Effector CD4-positive, alpha-beta T cell (primary cell): ENCODE data around the gene POLR3G.

Experiments
- DNase-seq: peaks from one replicate; pipeline ENCODE4 v3.0.0-alpha.2; 2020

Gene POLR3G

GRCh38 chr5:90554358-90555006 is 79.8 kb downstream of the POLR3G start:
- no peak for DNase-seq

GRCh38 chr5:90555666-90556065 is 81.0 kb downstream of the POLR3G start:
- no peak for DNase-seq

GRCh38 chr5:90557391-90557790 is 82.7 kb downstream of the POLR3G start:
- no peak for DNase-seq

DNA sequence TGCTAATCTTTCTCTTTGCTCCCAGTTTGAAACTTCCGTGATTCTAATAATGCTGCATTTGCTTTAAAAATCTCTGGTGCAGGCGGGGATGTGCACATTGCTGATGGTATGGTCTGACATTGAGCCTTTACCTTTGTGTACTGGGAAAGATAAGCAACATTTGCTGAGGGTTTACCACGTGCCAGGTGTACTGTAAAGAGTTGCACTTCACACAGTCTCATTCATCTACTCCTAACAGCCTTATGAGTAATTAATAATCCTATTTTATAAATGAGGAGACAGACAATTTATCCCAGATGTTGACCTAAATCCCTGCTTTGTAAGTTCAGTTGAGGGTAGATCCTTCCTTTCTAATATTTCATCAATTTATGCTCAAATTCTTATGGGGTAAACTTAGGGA is 83.2 kb downstream of the POLR3G start:
- no peak for DNase-seq

- no peak for DNase-seq
Observed at GRCh38 chr5:90558344-90559192, 83.9 kb downstream of the POLR3G start, which contains the start of gene ADGRV1. ADGRV1 (plus strand) TSS chr5:90558797; CDS start chr5:90558896, 99 bp downstream.

GRCh38 chr5:90560771-90561170 is 86.1 kb downstream of the POLR3G start:
- DNase-seq: no peak

DNA sequence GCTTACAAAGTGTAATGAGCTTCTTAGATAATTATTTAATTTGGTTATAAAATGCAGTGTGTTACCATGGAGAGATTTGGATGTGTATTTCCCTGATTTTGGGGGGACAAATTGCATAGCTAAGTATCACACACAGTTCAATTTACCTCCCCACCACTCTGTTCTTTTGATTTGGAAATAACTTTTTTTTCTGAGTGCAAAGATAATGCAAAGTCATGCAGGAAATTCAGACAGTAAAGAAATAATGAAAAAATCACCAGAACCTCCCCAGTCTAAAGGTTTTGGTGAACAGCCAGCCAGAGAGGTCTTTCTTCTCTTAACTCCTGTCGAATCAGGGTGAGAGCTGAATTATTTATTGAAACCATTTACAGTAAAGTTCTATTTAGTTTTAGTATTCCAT is 87.1 kb downstream of the POLR3G start:
- no peak for DNase-seq

DNA sequence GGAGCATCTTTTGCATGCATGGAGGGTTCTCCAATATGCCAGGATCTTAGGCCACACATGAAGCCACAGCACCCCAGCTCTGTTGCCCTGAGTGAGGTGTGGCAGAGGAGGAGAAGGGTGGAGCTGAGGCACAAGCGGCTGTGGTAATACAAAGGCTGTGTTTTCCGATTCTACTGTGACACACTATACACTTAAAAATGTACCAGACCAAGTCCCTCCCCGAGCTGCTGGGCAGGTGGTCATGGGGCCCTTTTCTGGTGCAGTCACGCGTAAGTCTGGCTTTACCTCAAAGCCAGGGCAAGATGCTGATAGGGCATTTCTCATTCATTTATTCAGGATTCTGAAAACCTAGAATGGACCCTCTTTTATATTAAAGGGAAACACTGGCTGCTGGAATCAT is 87.7 kb downstream of the POLR3G start:
- no peak for DNase-seq

DNA sequence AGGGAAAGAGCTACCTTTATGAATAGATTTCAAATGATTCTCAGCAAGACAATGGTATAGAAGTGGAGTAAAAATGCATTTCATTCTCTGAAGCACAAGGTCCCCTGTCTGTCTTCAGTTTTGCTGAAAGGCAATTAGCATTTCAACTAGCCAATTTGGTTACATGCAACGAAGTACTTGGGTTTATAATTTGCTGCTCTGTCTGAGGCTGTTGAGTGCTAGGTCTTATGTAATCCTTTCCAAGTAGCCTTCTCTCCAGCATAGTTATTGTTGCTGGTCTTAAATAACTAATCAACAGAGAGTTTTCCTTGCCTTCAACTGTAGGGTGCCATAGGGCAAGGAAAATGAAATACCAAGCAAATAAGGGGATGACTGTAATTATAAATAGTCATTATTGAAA is 88.4 kb downstream of the POLR3G start:
- no peak for DNase-seq
